MM.1S (cell line): Measurements from ENCODE around the gene BRINP3.

ENCODE experiments used
- CTCF ChIP-seq: fragments of 300-600 bp; sonication (generic); IDR thresholded peaks from 2 replicates; pipeline ENCODE4 v1.5.1; 2016; ENCODE audit warnings: antibody characterized with exemption, low read length, mixed read lengths
- EZH2 ChIP-seq: fragments of 300-600 bp; sonication (generic); optimal IDR thresholded peaks from 2 replicates; pipeline ENCODE3; 2017; ENCODE audit warnings: low read depth, mild to moderate bottlenecking, antibody characterized with exemption, low read length, mixed read lengths
- EZH2phosphoT487 ChIP-seq: fragments of 300-600 bp; sonication (generic); IDR thresholded peaks from 2 replicates; pipeline ENCODE4 v1.6.1; 2018; ENCODE audit warnings: antibody characterized with exemption, low read length

DNA sequence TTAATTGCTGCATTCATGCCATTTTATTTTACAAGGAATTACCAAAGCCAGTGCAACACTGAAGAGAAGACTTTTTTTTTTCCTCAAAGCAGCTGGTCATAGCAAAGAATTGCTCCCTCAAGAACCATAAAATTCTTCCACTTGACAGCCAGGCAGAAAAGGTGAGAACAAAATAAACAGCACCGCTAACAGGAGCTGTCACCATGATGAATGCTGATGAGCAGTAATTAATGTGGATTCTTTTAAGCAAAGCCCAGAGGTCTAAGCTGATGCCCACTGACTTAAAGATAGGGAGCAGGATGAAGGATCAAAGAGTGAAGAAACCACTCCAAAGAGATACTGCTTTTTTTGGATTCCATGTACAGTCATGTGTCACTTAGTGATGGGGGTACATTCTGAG, 428.4 kb downstream of the BRINP3 start:
- TF ChIP-seq EZH2phosphoT487: no peak
- TF ChIP-seq CTCF: no peak
- TF ChIP-seq EZH2: no peak
